K562 (cell line): ENCODE measurements around the gene PSMG3. TPM values are rescaled to one million over a fixed set of nuclear protein-coding genes. Genes with fewer than 3 reads are reported as not detected.

ENCODE experiments used
- ATAC-seq: fragments of 200-7000 bp; cut with Tn5 transposase; 3 replicates; pipeline ENCODE4 v1.9.1; 2020; ENCODE audit warnings: moderate library complexity
- BruUV-seq: library from RNA; stranded (reverse); fragments of 400-500 nt; replicated peaks from 2 replicates; lab custom pipeline; 2021; lab: Mats Ljungman, UMichigan
- CTCF ChIA-PET: fragments of 300-600 bp; formaldehyde crosslinking; extraction: SDS; loops from one replicate; lab custom pipeline; 2021; ENCODE audit warnings: low intra/inter-chr PET ratio; lab: Yijun Ruan, JAX
- POLR2A ChIA-PET: fragments of 300-600, 350-650 bp; sonication (Branson Sonifier 250); formaldehyde crosslinking; extraction: SDS; loops from one replicate; lab custom pipeline; 2021; ENCODE audit warnings: antibody characterized with exemption, inconsistent platforms; lab: Yijun Ruan, JAX
- DNase-seq, 4 experiments: peaks; one replicate each; pipeline versions ENCODE4 v3.0.0 to v3.0.0-alpha.2; 2011 to 2018; ENCODE audit warnings: low spot score in 3 of 4, mixed read lengths in 3 of 4; ENCODE audit errors: extremely low read depth in 1 of 4
- FAIRE-seq: peaks from 2 replicates; lab custom pipeline; 2011; peaks lifted over from hg19 to GRCh38; lab: Jason Lieb, UNC
- H2AFZ ChIP-seq: 2 replicates; pipeline ENCODE4 v1.6.0; 2011; ENCODE audit warnings: low read depth, low read length, control low read depth, inconsistent platforms
- H3K27ac ChIP-seq: fragments of 200-600 bp; 3 replicates; pipeline ENCODE4 v1.8.0; 2011; ENCODE audit warnings: low read depth, mild to moderate bottlenecking, control low read depth, inconsistent platforms, low read length, moderate library complexity, mixed read lengths; ENCODE audit errors: extremely low read depth
- H3K27me3 ChIP-seq, 2 experiments: fragments of 300-600 bp in 1 of 2; 2 replicates in 1 of 2; 3 replicates in 1 of 2; pipeline versions ENCODE4 v1.6.0 to v1.8.0; 2011; ENCODE audit warnings: inconsistent platforms in 2 of 2, low read length in 2 of 2, mild to moderate bottlenecking in 1 of 2, mixed read lengths in 1 of 2, moderate library complexity in 1 of 2; ENCODE audit not compliant: control insufficient read depth in 2 of 2, insufficient read depth in 2 of 2
- H3K36me3 ChIP-seq: fragments of 300-600 bp; 3 replicates; pipeline ENCODE4 v1.8.0; 2011; ENCODE audit warnings: mild to moderate bottlenecking, low read length, inconsistent platforms; ENCODE audit not compliant: control insufficient read depth, insufficient read depth
- H3K4me1 ChIP-seq, 2 experiments: fragments of 200-600 bp in 1 of 2; replicated peaks in 1 of 2; 2 replicates in 1 of 2; 3 replicates in 1 of 2; pipeline versions ENCODE4 v1.5.1 to v1.8.0; 2011; ENCODE audit warnings: inconsistent platforms in 2 of 2, low read length in 2 of 2, mild to moderate bottlenecking in 1 of 2, mixed read lengths in 1 of 2, moderate library complexity in 1 of 2; ENCODE audit not compliant: control insufficient read depth in 2 of 2, insufficient read depth in 2 of 2
- H3K4me2 ChIP-seq: 2 replicates; pipeline ENCODE4 v1.6.1; 2011; ENCODE audit warnings: low read length, control low read depth, inconsistent platforms, mixed read lengths; ENCODE audit not compliant: insufficient read depth
- H3K4me3 ChIP-seq: fragments of 200-600 bp; sonication (generic), shearing (Covaris generic); 2 replicates; pipeline ENCODE4 v1.5.1; 2016; ENCODE audit warnings: control low read depth, inconsistent platforms
- H3K79me2 ChIP-seq: fragments of 200-600 bp; 3 replicates; pipeline ENCODE4 v1.8.0; 2011; ENCODE audit warnings: low read length, inconsistent platforms; ENCODE audit not compliant: control insufficient read depth, insufficient read depth
- H3K9ac ChIP-seq, 2 experiments: 2 replicates each; pipeline versions ENCODE4 v1.6.0 to v1.6.1; 2011; ENCODE audit warnings: low read depth in 2 of 2, low read length in 2 of 2, control low read depth in 1 of 2, inconsistent platforms in 1 of 2, mild to moderate bottlenecking in 1 of 2, mixed read lengths in 1 of 2; ENCODE audit not compliant: insufficient read depth in 1 of 2
- H3K9me1 ChIP-seq: one replicate; pipeline ENCODE4 v1.6.0; 2011; ENCODE audit warnings: inconsistent platforms, mild to moderate bottlenecking, low read length, moderate library complexity; ENCODE audit not compliant: control insufficient read depth, insufficient read depth
- H3K9me3 ChIP-seq: replicated peaks from 2 replicates; pipeline ENCODE4 v1.5.1; 2011; ENCODE audit warnings: low read depth, low read length, inconsistent platforms; ENCODE audit not compliant: control insufficient read depth, insufficient read depth
- H4K20me1 ChIP-seq: replicated peaks from 2 replicates; pipeline ENCODE4 v1.6.1; 2011; ENCODE audit warnings: low read length, inconsistent platforms, mixed read lengths; ENCODE audit not compliant: control insufficient read depth, insufficient read depth
- ARNT ChIP-seq, 2 experiments: fragments of 450-650 bp; IDR thresholded peaks; 2 replicates each; pipeline ENCODE4 v1.6.1; 2016; ENCODE audit warnings: mild to moderate bottlenecking in 1 of 2
- CAMTA2 ChIP-seq: fragments of 250-450 bp; sonication (Bioruptor Pico); conservative IDR thresholded peaks from 2 replicates; pipeline ENCODE4 v1.5.1; 2022
- EP400 ChIP-seq: fragments of 450-650 bp; IDR thresholded peaks from 2 replicates; pipeline ENCODE4 v1.6.1; 2017; ENCODE audit warnings: antibody characterized with exemption, mild to moderate bottlenecking, moderate library complexity
- FOXJ2 ChIP-seq: fragments of 200-800 bp; sonication (Bioruptor generic); IDR thresholded peaks from 2 replicates; pipeline ENCODE4 v1.6.1; 2016; ENCODE audit warnings: missing genetic modification characterization, missing compliant biosample characterization
- GTF2E2 ChIP-seq: fragments of 200-800 bp; sonication (Bioruptor generic); IDR thresholded peaks from 2 replicates; pipeline ENCODE4 v1.6.1; 2016; ENCODE audit warnings: missing genetic modification characterization, missing compliant biosample characterization
- PCBP2 ChIP-seq: fragments of 200-400 bp; formaldehyde crosslinking; IDR thresholded peaks from 2 replicates; pipeline ENCODE4 v1.6.1; 2018; ENCODE audit warnings: low read length, low read depth, mild to moderate bottlenecking, moderate library complexity; ENCODE audit not compliant: poor library complexity, severe bottlenecking
- POLR2G ChIP-seq: fragments of 200-400 bp; formaldehyde crosslinking; IDR thresholded peaks from 2 replicates; pipeline ENCODE4 v1.6.1; 2017; ENCODE audit warnings: low read depth, mild to moderate bottlenecking, antibody characterized with exemption, low read length, moderate library complexity
- SRSF1 ChIP-seq: fragments of 200-400 bp; formaldehyde crosslinking; IDR thresholded peaks from 2 replicates; pipeline ENCODE4 v1.6.1; 2017; ENCODE audit warnings: mild to moderate bottlenecking, low read depth, low read length, moderate library complexity
- SRSF7 ChIP-seq: fragments of 200-400 bp; formaldehyde crosslinking; optimal IDR thresholded peaks from 2 replicates; pipeline ENCODE3; 2017; ENCODE audit warnings: mild to moderate bottlenecking, low read depth, low read length
- ZNF165 ChIP-seq: fragments of 250-450 bp; sonication (Bioruptor Pico); IDR thresholded peaks from 2 replicates; pipeline ENCODE4 v1.4.0; 2020; ENCODE audit warnings: borderline replicate concordance
- WGBS: fragments of 100-300 bp; shearing (Covaris generic); methylation state at CpG from one replicate; pipeline ENCODE4 v1.1.6; 2016; ENCODE audit warnings: low coverage, mixed read lengths; ENCODE audit not compliant: insufficient coverage; ENCODE audit errors: missing lambda C conversion rate; 5-methylcytosine and 5-hydroxymethylcytosine counted together
- in situ Hi-C: fragments of 300-500 bp; cut with MboI; formaldehyde crosslinking; loops from 4 replicates; pipeline ENCODE4 v1.15.0; 2018; ENCODE audit warnings: inconsistent platforms, mixed read lengths
- intact Hi-C: fragments of 100-400 bp; cut with micrococcal nuclease; formaldehyde crosslinking; loops from 2 replicates; pipeline ENCODE4 v1.14.2; 2022
- polyA plus RNA-seq, 8 experiments: library from polyadenylated mRNA; depleted of rRNA in 4 of 8; stranded (reverse) in 5 of 8; unstranded in 3 of 8; fragments of >200 nt; fragmentation: Nextera tagmentation in 2 of 8; fragmentation: Illumina TruSeq in 1 of 8; extraction: Ambion mirVana in 2 of 8; extraction: Trizol in 1 of 8; gene quantifications; 2 replicates each; pipeline versions ENCODE4 v1.2.1 to v1.2.3, GENCODE V29; 2011 to 2014; ENCODE audit warnings: inconsistent platforms in 1 of 8, missing spikeins in 1 of 8
- total RNA-seq, 7 experiments: library from RNA; depleted of rRNA in 6 of 7; stranded (reverse); fragments of >200 nt in 6 of 7; fragmentation: Illumina TruSeq in 2 of 7; extraction: Trizol in 2 of 7; gene quantifications; 2 replicates each; pipeline versions ENCODE4 v1.2.1 to v1.2.3, GENCODE V29; 2011 to 2021; ENCODE audit warnings: low replicate concordance in 1 of 7
- TF ChIP-seq, protein P1 (sequence below): fragments of 450-650 bp; formaldehyde crosslinking; IDR thresholded peaks from 2 replicates; pipeline ENCODE4 v1.4.0; 2020; ENCODE audit warnings: mild to moderate bottlenecking, moderate library complexity

Gene PSMG3
- total and polyA plus RNA-seq, 9 of the 15 experiments (the other 6 are each of a cell fraction or from before 2014, with no cell fraction given), result 34.8 to 122 (median 80.1) TPM

GRCh38 chr7:1607696-1608095 lies 37.9 kb upstream of the PSMG3 start:
- H3K27me3 ChIP-seq, result peaks cover 36 to 79% of the 10 kb centered on the region in 2 experiments
- in situ Hi-C loops, result no loop called here
- FAIRE-seq, result no peak

More at GRCh38 chr7:1607696-1608095, 37.9 kb upstream of the PSMG3 start:
- Histone ChIP-seq H3K9ac (no peak overlapping the region), H3K4me1 (peaks cover 0 to 30% of the 10 kb centered on the region in 2 experiments; a peak in 2 of 5 replicates), H2AFZ (no peak overlapping the region), H3K4me3 (no peak overlapping the region), H3K27ac (no peak overlapping the region), H3K36me3 (no peaks in the 10 kb centered on the region), H3K9me1 (no peaks in the 10 kb centered on the region), H3K4me2 (no peak overlapping the region), H3K9me3 (no peaks in the 10 kb centered on the region), H4K20me1 (peaks cover 8% of the 10 kb centered on the region; the same call in 1 of the 2 replicates), H3K79me2 (no peaks in the 10 kb centered on the region)
- no peak for ATAC-seq
- POLR2A ChIA-PET, result interaction anchor here (0.6 kb wide), 1 partner anchor 204 kb away, joined by 3 read pairs; no protein-coding TSS in a partner anchor
- TF ChIP-seq SRSF1, result no peak
- TF ChIP-seq SRSF7, result no peak
- no peak for TF ChIP-seq CAMTA2 (CRISPR knock-in tag)
- TF ChIP-seq POLR2G, result no peak
- TF ChIP-seq FOXJ2, result no peak
- no peak for TF ChIP-seq GTF2E2
- no peak for TF ChIP-seq EP400
- TF ChIP-seq PCBP2, result no peak
- TF ChIP-seq ZNF165, result no peak
- TF ChIP-seq, protein P1, sequence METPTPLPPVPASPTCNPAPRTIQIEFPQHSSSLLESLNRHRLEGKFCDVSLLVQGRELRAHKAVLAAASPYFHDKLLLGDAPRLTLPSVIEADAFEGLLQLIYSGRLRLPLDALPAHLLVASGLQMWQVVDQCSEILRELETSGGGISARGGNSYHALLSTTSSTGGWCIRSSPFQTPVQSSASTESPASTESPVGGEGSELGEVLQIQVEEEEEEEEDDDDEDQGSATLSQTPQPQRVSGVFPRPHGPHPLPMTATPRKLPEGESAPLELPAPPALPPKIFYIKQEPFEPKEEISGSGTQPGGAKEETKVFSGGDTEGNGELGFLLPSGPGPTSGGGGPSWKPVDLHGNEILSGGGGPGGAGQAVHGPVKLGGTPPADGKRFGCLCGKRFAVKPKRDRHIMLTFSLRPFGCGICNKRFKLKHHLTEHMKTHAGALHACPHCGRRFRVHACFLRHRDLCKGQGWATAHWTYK (CRISPR knock-in tag), result no peak
- no peak for TF ChIP-seq ARNT (IDR thresholded peaks at IDR 0.05)
- intact Hi-C loops, result no loop called here
- 10% methylated on average over 10 of the region's 10 CpGs for WGBS
- no TSS peak for BruUV-seq
- DNase-seq, result no peak
- CTCF ChIA-PET, result no interaction called here
